DND-41 (cell line): Measurements from ENCODE around the gene QRFPR.
A peak's percentile ranks its signal among the peaks of the same experiment; 100 is the strongest.

Experiments used
- EZH2 ChIP-seq: IDR thresholded peaks from 3 replicates; pipeline ENCODE4 v1.6.1; 2012; ENCODE audit warnings: borderline replicate concordance, low read depth, mild to moderate bottlenecking, moderate library complexity, low read length, inconsistent platforms; ENCODE audit not compliant: severe bottlenecking
- TF ChIP-seq, protein P1 (sequence below): IDR thresholded peaks from 2 replicates; pipeline ENCODE4 v1.5.1; 2012; ENCODE audit warnings: borderline replicate concordance, low read length, moderate library complexity, mild to moderate bottlenecking; ENCODE audit not compliant: poor library complexity, severe bottlenecking; ENCODE audit errors: extremely low read depth

DNA sequence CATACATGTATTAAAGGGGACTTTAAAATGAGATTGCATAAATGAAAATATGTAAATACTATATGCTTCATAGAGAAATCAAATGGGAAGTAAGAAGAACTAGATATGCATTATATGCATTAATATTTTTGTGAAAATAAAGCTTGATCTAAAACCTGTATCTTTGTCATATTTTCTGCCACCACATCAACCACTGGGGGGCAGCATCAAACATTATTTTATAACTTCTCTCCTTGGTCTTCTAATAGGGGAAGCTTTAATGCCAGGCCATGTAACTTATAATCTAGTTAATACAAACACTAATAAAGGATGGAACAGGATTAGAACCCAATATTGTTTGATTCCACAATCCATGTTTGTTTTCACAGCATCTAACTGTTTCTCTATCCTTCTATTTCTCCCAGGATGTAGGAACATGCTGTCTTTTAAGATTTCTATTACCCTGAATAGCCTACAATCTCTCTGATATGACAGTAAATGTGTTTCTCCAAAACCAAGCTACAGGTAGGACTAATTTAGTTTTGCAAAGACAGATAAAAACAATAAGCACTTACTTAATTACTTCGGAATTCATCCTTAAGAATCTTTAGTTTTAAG is 10.0 kb downstream of the QRFPR start:
- TF ChIP-seq, protein P1, sequence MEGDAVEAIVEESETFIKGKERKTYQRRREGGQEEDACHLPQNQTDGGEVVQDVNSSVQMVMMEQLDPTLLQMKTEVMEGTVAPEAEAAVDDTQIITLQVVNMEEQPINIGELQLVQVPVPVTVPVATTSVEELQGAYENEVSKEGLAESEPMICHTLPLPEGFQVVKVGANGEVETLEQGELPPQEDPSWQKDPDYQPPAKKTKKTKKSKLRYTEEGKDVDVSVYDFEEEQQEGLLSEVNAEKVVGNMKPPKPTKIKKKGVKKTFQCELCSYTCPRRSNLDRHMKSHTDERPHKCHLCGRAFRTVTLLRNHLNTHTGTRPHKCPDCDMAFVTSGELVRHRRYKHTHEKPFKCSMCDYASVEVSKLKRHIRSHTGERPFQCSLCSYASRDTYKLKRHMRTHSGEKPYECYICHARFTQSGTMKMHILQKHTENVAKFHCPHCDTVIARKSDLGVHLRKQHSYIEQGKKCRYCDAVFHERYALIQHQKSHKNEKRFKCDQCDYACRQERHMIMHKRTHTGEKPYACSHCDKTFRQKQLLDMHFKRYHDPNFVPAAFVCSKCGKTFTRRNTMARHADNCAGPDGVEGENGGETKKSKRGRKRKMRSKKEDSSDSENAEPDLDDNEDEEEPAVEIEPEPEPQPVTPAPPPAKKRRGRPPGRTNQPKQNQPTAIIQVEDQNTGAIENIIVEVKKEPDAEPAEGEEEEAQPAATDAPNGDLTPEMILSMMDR, result peak; percentile 69
- no peak for TF ChIP-seq EZH2
